K562 (cell line): Measurements from ENCODE around the gene FASTKD1. TPM values are rescaled to one million over a fixed set of nuclear protein-coding genes. Genes with fewer than 3 reads are reported as not detected.

Source experiments
- AFF1 ChIP-seq, 2 experiments: fragments of 450-650 bp; IDR thresholded peaks; 2 replicates each; pipeline ENCODE4 v1.6.1; 2018; ENCODE audit warnings: mild to moderate bottlenecking in 2 of 2, low read depth in 1 of 2; ENCODE audit not compliant: partially characterized antibody in 2 of 2
- ARNT ChIP-seq, 2 experiments: fragments of 450-650 bp; IDR thresholded peaks; 2 replicates each; pipeline ENCODE4 v1.6.1; 2016; ENCODE audit warnings: mild to moderate bottlenecking in 1 of 2
- ELF2 ChIP-seq: fragments of 250-450 bp; sonication (Bioruptor Pico); IDR thresholded peaks from 2 replicates; pipeline ENCODE4 v1.5.0; 2021; ENCODE audit warnings: mild to moderate bottlenecking
- MAFG ChIP-seq: fragments of 450-650 bp; conservative IDR thresholded peaks from 2 replicates; pipeline ENCODE4 v1.6.1; 2016; ENCODE audit warnings: missing genetic modification characterization, missing compliant biosample characterization
- MEF2D ChIP-seq: conservative IDR thresholded peaks from 2 replicates; pipeline ENCODE4 v1.6.1; 2016; ENCODE audit warnings: low read depth, missing genetic modification characterization, missing compliant biosample characterization
- NFE2L1 ChIP-seq: fragments of 450-650 bp; IDR thresholded peaks from 2 replicates; pipeline ENCODE4 v1.6.1; 2016; ENCODE audit warnings: missing genetic modification characterization, low read depth, mild to moderate bottlenecking, missing compliant biosample characterization, moderate library complexity, borderline replicate concordance
- POU5F1 ChIP-seq: fragments of 150-350 bp; IDR thresholded peaks from 2 replicates; pipeline ENCODE4 v1.6.1; 2014; ENCODE audit warnings: borderline replicate concordance, low read length, low read depth, mild to moderate bottlenecking; ENCODE audit not compliant: partially characterized antibody
- RBM34 ChIP-seq: fragments of 200-400 bp; formaldehyde crosslinking; IDR thresholded peaks from 2 replicates; pipeline ENCODE4 v1.6.1; 2018; ENCODE audit warnings: low read length, borderline replicate concordance; ENCODE audit not compliant: insufficient read depth
- SMARCE1 ChIP-seq: fragments of 450-650 bp; IDR thresholded peaks from 2 replicates; pipeline ENCODE4 v1.7.1; 2016; ENCODE audit warnings: mild to moderate bottlenecking
- SRF ChIP-seq, 2 experiments: fragments of 250-450, 450-650 bp in 1 of 2; sonication (Bioruptor Pico) in 1 of 2; sonication (generic) in 1 of 2; formaldehyde crosslinking; IDR thresholded peaks; 2 replicates each; pipeline versions ENCODE4 v1.5.0 to v1.5.1; 2020 to 2022; ENCODE audit warnings: mild to moderate bottlenecking in 1 of 2, missing genetic modification reagents in 1 of 2
- TARDBP ChIP-seq: fragments of 450-650 bp; IDR thresholded peaks from 2 replicates; pipeline ENCODE4 v1.6.1; 2016
- TRIM28 ChIP-seq: fragments of 450-650 bp; IDR thresholded peaks from 2 replicates; pipeline ENCODE4 v1.6.1; 2017
- TSC22D4 ChIP-seq: fragments of 450-650 bp; IDR thresholded peaks from 2 replicates; pipeline ENCODE4 v1.6.1; 2016; ENCODE audit warnings: missing genetic modification characterization, missing biosample characterization, control low read depth
- ZBTB43 ChIP-seq: sonication (generic); formaldehyde crosslinking; IDR thresholded peaks from 2 replicates; pipeline ENCODE4 v1.8.0; 2023; ENCODE audit warnings: mild to moderate bottlenecking, missing genetic modification reagents
- ZBTB7A ChIP-seq: IDR thresholded peaks from 2 replicates; pipeline ENCODE4 v1.6.1; 2011; ENCODE audit warnings: low read depth, mild to moderate bottlenecking, low read length, moderate library complexity, borderline replicate concordance; ENCODE audit not compliant: control insufficient read depth
- ZNF699 ChIP-seq: fragments of 250-450 bp; sonication (Bioruptor Pico); IDR thresholded peaks from 2 replicates; pipeline ENCODE4 v1.8.0; 2021; ENCODE audit warnings: mild to moderate bottlenecking, moderate library complexity; ENCODE audit not compliant: insufficient replicate concordance
- polyA plus RNA-seq, 8 experiments: library from polyadenylated mRNA; depleted of rRNA in 4 of 8; stranded (reverse) in 5 of 8; unstranded in 3 of 8; fragments of >200 nt; fragmentation: Nextera tagmentation in 2 of 8; fragmentation: Illumina TruSeq in 1 of 8; extraction: Ambion mirVana in 2 of 8; extraction: Trizol in 1 of 8; gene quantifications; 2 replicates each; pipeline versions ENCODE4 v1.2.1 to v1.2.3, GENCODE V29; 2011 to 2014; ENCODE audit warnings: inconsistent platforms in 1 of 8, missing spikeins in 1 of 8
- total RNA-seq, 7 experiments: library from RNA; depleted of rRNA in 6 of 7; stranded (reverse); fragments of >200 nt in 6 of 7; fragmentation: Illumina TruSeq in 2 of 7; extraction: Trizol in 2 of 7; gene quantifications; 2 replicates each; pipeline versions ENCODE4 v1.2.1 to v1.2.3, GENCODE V29; 2011 to 2021; ENCODE audit warnings: low replicate concordance in 1 of 7
- TF ChIP-seq, protein P1 (sequence below): fragments of 450-650 bp; formaldehyde crosslinking; conservative IDR thresholded peaks from 2 replicates; pipeline ENCODE4 v1.4.0; 2022; ENCODE audit warnings: mild to moderate bottlenecking, missing genetic modification characterization
- TF ChIP-seq, protein P2 (sequence below): fragments of 250-450 bp; sonication (Bioruptor Pico); IDR thresholded peaks from 2 replicates; pipeline ENCODE4 v1.5.0; 2020; ENCODE audit warnings: mild to moderate bottlenecking, borderline replicate concordance

FASTKD1 gene
- total and polyA plus RNA-seq, 9 of the 15 experiments (the other 6 are each of a cell fraction or from before 2014, with no cell fraction given): 63.5 to 134 (median 119) TPM

DNA sequence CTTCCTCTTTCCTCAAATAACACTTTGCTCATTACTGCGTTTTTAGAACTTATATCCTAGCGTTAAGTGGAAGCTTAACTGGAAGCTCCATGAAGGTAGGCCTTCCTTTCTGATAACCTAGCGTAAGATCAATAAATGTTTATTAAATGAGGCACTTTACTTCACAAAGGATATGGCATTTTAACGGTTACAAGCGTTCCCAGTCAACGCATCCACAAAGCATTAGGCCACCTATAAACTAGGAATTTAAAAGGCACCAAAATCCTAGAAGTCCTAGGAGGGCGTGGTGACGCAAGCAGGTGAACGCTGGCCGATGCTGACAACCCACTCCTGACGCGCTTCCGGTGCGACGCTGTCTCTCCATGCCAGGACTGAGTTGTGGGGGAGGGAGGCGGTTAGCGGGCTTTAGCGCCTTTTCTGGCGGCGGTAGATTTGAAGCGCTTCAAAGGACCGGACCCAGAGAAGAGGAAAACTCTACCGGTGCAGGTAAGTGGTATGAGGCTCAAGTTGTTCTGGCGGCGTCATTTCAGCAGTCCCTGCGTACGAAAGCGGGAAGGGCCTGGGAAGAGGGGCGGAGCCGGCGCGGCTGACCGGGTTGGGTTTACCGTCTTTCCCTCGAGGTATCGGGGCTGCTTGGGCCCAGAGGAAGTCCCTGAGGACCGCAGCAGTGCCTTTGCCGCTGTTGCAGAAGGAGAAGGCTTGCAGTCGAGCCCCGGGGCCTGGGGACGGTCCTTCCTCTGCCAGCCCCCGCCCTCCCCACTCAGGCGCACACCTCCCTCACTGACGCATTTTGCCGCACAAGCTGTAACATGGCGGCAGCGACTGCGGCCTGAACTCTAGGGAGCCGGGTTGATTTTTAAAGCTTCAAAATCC lies 10.6 kb upstream of the FASTKD1 start, which contains the start of gene PPIG (continued):
- TF ChIP-seq SRF (CRISPR knock-in tag; IDR thresholded peaks at IDR 0.05): peak in 1 of 2 experiments; percentile 89; a peak in 2 of 4 replicates
- peak; percentile 44 for TF ChIP-seq POU5F1
- TF ChIP-seq MEF2D (tag): peak; percentile 76
- peak; percentile 100 for TF ChIP-seq TRIM28
- no peak for TF ChIP-seq NFE2L1 (tag)
- peak; percentile 75 to 77; a peak in 2 of 4 replicates for TF ChIP-seq ARNT (IDR thresholded peaks at IDR 0.05)
- peak; percentile 66; the same call in 1 of the 2 replicates for TF ChIP-seq ELF2 (CRISPR knock-in tag)
- no peak; the same call in 1 of the 2 replicates for TF ChIP-seq TARDBP
- no peak; the same call in 1 of the 2 replicates for TF ChIP-seq SMARCE1
- TF ChIP-seq, protein P1, sequence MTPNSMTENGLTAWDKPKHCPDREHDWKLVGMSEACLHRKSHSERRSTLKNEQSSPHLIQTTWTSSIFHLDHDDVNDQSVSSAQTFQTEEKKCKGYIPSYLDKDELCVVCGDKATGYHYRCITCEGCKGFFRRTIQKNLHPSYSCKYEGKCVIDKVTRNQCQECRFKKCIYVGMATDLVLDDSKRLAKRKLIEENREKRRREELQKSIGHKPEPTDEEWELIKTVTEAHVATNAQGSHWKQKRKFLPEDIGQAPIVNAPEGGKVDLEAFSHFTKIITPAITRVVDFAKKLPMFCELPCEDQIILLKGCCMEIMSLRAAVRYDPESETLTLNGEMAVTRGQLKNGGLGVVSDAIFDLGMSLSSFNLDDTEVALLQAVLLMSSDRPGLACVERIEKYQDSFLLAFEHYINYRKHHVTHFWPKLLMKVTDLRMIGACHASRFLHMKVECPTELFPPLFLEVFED: no peak
- TF ChIP-seq MAFG: no peak
- no peak for TF ChIP-seq ZNF699 (CRISPR knock-in tag)
- TF ChIP-seq, protein P2, sequence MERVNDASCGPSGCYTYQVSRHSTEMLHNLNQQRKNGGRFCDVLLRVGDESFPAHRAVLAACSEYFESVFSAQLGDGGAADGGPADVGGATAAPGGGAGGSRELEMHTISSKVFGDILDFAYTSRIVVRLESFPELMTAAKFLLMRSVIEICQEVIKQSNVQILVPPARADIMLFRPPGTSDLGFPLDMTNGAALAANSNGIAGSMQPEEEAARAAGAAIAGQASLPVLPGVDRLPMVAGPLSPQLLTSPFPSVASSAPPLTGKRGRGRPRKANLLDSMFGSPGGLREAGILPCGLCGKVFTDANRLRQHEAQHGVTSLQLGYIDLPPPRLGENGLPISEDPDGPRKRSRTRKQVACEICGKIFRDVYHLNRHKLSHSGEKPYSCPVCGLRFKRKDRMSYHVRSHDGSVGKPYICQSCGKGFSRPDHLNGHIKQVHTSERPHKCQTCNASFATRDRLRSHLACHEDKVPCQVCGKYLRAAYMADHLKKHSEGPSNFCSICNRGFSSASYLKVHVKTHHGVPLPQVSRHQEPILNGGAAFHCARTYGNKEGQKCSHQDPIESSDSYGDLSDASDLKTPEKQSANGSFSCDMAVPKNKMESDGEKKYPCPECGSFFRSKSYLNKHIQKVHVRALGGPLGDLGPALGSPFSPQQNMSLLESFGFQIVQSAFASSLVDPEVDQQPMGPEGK (CRISPR knock-in tag): peak; percentile 78; the same call in 1 of the 2 replicates
- peak; percentile 15; the same call in 1 of the 2 replicates for TF ChIP-seq ZBTB7A
- peak; percentile 87 to 93 for TF ChIP-seq AFF1 (IDR thresholded peaks at IDR 0.05; ENCODE audit: low read depth in 1 of 2, partially characterized antibody in 2 of 2)
- TF ChIP-seq ZBTB43 (CRISPR knock-in tag): no peak; the same call in 1 of the 2 replicates
- TF ChIP-seq RBM34: no peak
- no peak for TF ChIP-seq TSC22D4
